HG03521 (cell line): ENCODE data around the gene CFAP46.
"Not testable (repeated sequence)": the region's sequence is repeated elsewhere in the genome, so short reads cannot be mapped to it uniquely, and the experiment has no call there.

Source experiments
- ATAC-seq: cut with Tn5 transposase; IDR thresholded peaks from one replicate; pipeline ENCODE4 v1.9.1; 2021; ENCODE audit warnings: mild to moderate bottlenecking, moderate library complexity; ENCODE audit not compliant: unreplicated experiment

Gene CFAP46

GRCh38 chr10:132846631-132847415 lies 95.5 kb downstream of the CFAP46 start:
- ATAC-seq: no peak

DNA sequence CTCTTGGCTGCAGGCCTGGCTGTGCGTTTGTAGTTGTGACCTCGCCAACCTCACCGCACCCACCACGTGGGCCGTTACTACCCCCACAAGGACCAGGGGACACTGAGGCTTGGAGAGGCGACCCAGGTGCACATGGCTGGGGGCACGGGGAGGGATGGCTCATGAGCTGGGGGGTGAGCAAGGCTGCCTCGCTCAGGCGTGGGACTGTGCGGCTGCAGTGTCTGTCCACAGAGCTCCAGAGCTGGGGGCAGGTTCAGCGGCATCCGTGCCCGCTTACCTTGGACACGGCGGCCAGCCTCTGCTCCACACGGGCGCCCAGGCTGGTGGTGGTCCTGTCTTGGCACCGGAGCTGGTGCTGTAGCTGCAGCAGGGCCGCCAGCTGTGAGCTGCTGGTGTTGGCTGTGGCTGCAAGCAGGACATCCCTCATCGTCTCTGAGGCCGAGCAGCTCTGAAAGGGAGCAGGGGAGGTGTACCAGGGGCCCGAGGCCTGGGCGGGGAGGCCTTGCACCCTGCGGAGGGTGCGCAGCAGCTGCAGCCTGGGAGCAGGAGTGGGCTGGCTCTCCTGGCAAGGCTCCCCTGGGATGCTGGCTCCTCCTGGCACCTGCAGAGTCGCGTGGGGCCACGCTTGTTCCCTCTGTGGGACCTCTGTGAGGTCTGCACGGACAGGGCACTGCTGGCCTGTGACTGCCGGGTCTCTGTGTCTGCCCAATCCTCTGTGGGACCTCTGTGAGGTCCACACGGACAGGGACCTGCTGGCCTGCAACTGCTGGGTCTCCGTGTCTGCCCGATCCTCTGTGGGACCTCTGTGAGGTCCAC lies 96.4 kb downstream of the CFAP46 start:
- no peak for ATAC-seq

GRCh38 chr10:132845041-132845551 lies 97.3 kb downstream of the CFAP46 start:
- no peak for ATAC-seq

- ATAC-seq: no peak
Observed at GRCh38 chr10:132844069-132844809, 98.1 kb downstream of the CFAP46 start.

DNA sequence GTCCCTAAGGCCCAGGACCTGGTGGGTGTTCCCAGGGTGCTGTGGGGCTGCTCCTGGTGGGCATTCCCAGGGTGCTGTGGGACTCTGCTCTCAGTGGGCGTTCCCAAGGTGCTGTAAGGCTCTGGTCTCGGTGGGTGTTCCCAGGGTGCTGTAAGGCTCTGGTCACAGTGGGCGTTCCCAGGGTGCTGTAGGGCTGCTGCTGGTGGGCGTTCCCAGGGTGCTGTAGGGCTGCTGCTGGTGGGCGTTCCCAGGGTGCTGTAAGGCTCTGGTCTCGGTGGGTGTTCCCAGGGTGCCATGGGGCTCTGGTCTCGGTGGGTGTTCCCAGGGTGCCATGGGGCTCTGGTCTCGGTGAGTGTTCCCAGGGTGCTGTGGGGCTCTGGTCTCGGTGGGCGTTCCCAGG lies 99.1 kb downstream of the CFAP46 start:
- not testable (repeated sequence) for ATAC-seq

GRCh38 chr10:132842397-132842796 lies 100.0 kb downstream of the CFAP46 start:
- ATAC-seq: no peak

GRCh38 chr10:132841615-132841975 lies 100.8 kb downstream of the CFAP46 start:
- no peak for ATAC-seq

- ATAC-seq: no peak
Observed at GRCh38 chr10:132840698-132841614, 101.4 kb downstream of the CFAP46 start.

GRCh38 chr10:132839061-132839460 lies 103.3 kb downstream of the CFAP46 start:
- no peak for ATAC-seq

DNA sequence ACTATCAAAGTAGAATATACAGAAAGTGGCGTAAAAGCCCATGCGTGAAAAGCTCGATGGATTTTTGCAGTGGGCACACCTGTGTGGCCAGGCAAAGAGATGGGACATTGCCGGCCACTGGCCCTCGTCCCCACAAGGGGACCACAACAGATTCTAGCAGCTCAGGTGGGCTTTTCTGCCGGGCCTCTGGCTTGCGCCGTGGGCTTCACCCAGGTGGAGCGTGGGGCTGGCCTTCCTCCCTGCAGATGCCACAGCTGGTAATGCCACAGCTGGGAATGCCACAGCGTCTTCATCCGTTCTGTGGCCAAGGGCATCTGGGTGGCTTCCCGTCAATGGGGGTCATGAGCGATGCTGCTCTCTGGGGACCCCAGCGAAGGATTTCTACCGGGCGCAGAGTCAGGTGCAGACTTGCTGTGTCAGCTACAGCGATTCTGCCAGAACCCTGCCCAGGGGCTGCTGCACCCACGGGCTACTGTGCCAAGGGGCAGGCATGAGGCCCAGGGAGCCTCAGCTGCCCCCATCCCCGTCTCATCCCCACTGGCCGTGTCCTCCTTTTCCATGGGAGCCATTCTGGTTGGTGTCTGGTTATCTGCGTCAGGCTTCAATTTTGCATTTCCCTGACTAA lies 103.9 kb downstream of the CFAP46 start:
- ATAC-seq: no peak

DNA sequence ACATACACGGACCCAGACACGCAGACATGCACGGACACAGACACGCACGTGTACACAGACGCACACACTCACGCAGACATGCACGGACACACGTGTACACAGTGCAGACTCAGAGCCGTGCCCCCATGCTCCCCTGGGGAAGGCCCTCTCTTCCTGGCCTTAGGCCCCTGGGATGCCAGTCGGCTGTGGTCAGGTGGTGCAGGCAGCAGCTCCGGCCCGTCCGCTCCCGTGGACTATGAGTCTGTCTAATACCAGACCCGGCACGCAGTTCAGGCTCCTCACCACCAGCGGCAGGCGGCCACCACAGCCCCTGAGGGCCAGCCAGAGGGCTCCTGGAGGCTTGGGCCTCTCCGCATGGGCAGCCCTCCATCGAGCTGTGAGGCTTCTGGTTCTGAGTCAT lies 104.5 kb downstream of the CFAP46 start:
- no peak for ATAC-seq

DNA sequence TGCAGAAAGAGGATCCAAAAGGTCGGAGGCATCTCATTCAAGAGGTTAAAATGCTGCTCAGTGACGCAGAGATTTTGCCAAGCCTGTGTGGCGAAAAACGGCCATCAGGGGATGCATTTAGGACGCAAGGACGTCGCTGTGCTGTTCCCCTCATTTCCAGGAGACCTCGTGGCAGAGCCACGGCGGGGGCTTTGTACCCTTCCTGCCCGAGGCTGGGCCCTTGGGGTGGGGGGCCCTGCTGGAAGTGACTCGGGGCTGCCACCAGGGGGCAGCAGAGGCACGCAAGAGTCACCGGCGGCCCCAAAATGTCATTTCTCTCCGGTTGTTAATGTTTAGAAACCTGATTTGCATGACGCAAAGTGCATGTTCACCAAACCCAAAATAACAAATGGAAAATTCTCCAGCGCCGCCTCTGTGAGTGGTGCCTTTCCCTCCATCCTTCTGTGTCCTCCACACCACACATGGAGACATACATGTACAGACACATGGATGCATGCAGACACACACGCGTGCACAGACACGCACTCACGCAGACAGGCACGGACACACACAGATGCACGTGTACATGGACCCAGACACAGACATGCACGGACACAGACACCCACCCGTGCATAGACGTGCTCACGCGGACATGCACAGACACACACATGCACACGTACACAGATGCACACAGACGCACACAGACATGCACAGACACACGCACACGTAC lies 105.4 kb downstream of the CFAP46 start:
- ATAC-seq: no peak

- ATAC-seq: no peak
Observed at GRCh38 chr10:132836248-132836831, 106.0 kb downstream of the CFAP46 start.

DNA sequence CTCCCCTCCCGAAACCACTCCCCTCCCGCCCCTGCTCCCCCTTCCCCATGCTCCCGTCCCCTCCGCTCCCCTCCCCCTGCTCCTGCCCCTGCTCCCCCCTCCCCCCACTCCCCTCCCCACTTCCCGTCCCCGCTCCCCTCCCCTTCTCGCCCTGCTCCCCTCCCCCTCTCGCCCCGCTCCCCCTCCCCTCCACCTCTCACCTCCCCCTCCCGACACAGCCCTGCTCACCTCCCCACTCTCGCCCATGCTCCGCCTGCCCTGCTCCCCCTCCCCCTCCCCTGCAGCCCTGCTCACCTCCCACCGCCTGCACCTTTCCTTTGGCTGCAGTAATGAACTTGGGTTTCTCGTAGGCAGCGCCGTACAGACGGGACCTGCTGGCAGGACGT lies 106.5 kb downstream of the CFAP46 start:
- no peak for ATAC-seq

DNA sequence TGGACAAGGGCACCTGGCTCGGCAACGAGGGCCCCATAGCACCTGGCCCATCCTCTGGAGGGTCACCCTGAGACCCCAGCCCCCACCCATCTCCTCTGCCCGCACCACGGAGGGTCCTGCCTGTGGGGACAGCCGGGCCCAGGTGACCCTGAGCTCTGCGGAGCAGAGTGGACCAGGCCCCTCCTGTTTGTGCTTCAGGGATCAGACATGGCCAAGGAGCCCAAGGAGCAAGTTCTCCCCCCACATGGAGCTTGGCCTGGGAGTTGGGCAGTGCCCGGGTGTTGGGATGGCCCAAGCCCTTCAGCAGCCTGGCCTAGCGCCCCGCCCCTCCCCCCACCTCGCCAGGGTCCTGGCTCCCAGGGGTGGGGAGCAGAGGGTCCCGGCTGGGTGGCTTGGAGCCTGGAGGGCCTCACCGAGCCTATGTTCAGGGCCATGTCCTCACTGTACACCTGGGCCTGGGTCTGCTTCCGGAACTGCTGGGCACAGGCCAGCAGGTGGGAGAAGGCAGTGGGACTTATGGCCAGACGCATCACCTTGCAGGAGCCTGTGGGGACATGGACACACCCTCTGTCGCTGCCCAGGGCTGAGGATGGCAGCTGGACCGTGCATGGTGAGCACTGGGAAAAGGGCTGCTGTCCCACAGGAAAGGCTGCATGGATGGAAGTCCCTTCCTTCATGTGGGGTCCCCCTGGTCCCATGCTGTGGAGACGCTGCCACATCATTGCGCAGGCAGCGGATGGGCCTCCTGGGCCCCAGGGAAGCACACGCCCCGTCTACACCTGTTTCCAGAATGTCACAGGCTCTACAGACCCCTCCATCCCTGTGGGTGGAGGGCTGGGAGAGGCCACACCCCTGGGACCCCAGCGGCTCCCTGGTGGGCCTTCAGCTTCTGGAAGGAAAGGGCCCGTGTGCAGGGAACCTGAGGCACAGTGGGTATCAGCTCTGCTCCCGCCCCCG lies 107.2 kb downstream of the CFAP46 start:
- no peak for ATAC-seq

GRCh38 chr10:132834311-132834761 lies 108.0 kb downstream of the CFAP46 start:
- no peak for ATAC-seq

DNA sequence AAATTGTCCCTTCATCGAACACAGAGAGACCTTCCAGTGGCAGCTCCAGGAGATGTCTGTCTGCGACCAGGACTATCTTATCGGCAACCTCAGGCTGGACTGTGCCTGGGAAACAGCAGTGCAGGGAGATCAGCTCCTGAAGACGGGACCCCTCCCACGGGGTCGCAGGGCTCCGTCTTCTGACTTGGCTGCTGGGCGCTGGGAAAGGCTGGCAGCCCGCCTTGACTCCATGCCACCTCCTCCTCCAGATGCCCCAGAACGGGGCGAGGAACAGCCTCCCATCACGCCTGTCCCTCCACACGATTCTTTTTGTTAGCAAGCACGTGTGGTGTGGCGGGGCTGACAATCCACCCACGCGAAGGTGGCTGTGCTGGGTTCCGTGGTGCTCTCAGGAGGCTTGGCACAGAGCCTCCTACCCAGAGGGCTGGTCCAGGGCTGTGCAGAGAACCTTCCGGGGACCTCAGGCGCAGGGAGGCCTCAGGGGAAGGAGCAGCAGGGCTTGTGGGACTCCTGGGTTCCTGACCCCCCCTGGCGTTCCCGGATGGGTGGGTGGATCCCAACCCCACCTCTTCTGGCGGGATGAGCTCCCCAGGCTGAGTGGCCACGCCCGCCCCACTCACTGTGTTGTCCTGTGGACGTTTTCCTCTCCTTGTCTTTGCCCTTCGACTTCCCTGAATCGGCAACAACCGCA lies 108.8 kb downstream of the CFAP46 start:
- ATAC-seq: no peak
